ENCODE data around the gene COL24A1. TPM values are rescaled to one million over a fixed set of nuclear protein-coding genes. Genes with fewer than 3 reads are reported as not detected.
"Not testable (repeated sequence)": the region's sequence is repeated elsewhere in the genome, so short reads cannot be mapped to it uniquely, and the experiment has no call there.

The COL24A1 gene
- total RNA-seq, 1 donor from 2014 or later: 3.7 TPM

DNA sequence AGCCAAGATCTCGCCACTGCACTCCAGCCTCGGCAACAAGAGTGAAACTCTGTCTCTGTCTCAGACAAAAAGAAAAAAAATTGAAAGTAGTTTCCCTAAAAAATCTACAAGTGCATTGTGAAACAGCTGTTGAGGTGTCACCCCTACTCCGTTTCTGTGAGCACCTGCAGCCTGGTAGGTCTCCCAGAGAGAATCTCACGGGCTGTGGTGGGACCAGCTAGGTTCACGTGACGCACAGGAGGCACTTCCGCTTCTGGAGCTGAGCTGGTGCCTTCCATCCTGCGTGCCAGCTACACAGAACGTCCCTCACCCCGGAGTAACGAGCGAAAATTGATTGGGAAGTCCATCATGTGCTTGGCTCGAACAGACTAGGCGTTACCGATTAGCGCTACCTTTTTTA, 66.8 kb downstream of the COL24A1 start:
- Histone ChIP-seq H3K9ac (ENCODE audit: low read depth in 1 of 3, low read length in 3 of 3) (no peak overlapping the region), H3K27me3 (ENCODE audit: control insufficient read depth in 3 of 3, insufficient read depth in 3 of 3, low read length in 3 of 3) (no peaks in the 10 kb centered on the region), H3K9me3 (ENCODE audit: control insufficient read depth in 3 of 3, low read length in 3 of 3) (peaks cover 0 to 3% (median 0%) of the 10 kb centered on the region in 3 donors), H3K36me3 (ENCODE audit: control insufficient read depth in 3 of 3, insufficient read depth in 3 of 3, low read length in 3 of 3) (no peaks in the 10 kb centered on the region), H3K4me1 (ENCODE audit: control insufficient read depth in 3 of 3, insufficient read depth in 3 of 3, low read length in 3 of 3) (no peaks in the 10 kb centered on the region), H3K27ac (ENCODE audit: low read depth, low read length) (no peak overlapping the region), H3K4me3 (ENCODE audit: low read length in 3 of 3) (no peak overlapping the region)

DNA sequence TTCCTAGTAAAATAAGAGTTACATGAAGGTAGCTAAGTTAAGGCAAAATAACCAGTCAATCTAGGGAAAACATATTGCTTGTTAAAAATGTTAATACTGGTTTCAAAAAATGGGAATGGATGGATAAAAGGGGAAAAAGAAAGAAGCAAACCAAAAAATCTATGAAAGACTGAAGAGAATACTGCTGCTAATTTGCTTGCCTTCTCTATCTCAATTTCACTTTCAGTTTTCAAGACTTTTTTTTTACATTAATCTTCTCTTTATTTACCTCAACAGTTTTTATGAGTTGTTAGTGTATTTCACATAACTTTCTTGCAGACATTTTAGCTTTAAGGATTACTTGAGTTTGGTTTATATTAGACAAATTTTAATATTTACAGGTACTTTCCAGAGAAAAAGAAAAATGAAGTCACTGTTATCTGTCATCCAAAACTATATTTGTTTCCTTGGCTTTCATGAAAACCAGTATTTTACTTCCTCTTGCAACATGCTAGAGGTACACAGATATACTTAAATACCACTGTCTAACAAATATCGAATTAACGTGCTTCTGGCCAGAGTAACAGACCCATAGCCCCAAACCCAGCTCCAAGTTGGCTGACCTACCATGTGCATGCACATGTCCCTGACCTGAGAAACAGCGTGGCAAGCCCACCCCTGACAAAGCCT, 70.7 kb downstream of the COL24A1 start:
- H3K4me1 ChIP-seq (ENCODE audit: control insufficient read depth in 3 of 3, insufficient read depth in 3 of 3, low read length in 3 of 3): no peaks in the 10 kb centered on the region
- H3K4me3 ChIP-seq (ENCODE audit: low read length in 3 of 3): no peak overlapping the region
- H3K9me3 ChIP-seq (ENCODE audit: control insufficient read depth in 3 of 3, low read length in 3 of 3): no peaks in the 10 kb centered on the region
- no peaks in the 10 kb centered on the region for H3K36me3 ChIP-seq (ENCODE audit: control insufficient read depth in 3 of 3, insufficient read depth in 3 of 3, low read length in 3 of 3)
- H3K27me3 ChIP-seq (ENCODE audit: control insufficient read depth in 3 of 3, insufficient read depth in 3 of 3, low read length in 3 of 3): no peaks in the 10 kb centered on the region
- H3K27ac ChIP-seq (ENCODE audit: low read depth, low read length): no peak overlapping the region
- H3K9ac ChIP-seq (ENCODE audit: low read depth in 1 of 3, low read length in 3 of 3): no peak overlapping the region

DNA sequence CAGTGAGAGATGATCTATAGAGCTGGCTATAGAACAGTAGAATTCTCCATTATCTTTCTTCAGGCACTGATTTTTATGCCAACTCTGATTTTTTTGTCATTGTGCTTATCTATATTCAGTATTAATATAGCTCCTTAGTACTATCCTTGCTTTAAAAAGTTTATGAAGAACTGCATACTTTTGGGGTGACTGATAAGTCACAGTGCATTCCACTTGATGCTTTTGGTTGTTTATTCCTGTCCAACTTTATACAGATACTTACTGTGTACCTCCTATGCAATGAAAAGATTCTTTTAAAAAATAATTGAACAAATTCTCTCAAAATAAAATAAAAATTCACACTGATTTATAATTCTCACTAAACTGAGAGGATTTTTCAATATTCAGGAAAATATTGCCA, 71.6 kb downstream of the COL24A1 start:
- Histone ChIP-seq H3K9me3 (ENCODE audit: control insufficient read depth in 3 of 3, low read length in 3 of 3) (no peaks in the 10 kb centered on the region), H3K27me3 (ENCODE audit: control insufficient read depth in 3 of 3, insufficient read depth in 3 of 3, low read length in 3 of 3) (no peaks in the 10 kb centered on the region), H3K9ac (ENCODE audit: low read depth in 1 of 3, low read length in 3 of 3) (no peak overlapping the region), H3K36me3 (ENCODE audit: control insufficient read depth in 3 of 3, insufficient read depth in 3 of 3, low read length in 3 of 3) (no peaks in the 10 kb centered on the region), H3K27ac (ENCODE audit: low read depth, low read length) (no peak overlapping the region), H3K4me1 (ENCODE audit: control insufficient read depth in 3 of 3, insufficient read depth in 3 of 3, low read length in 3 of 3) (no peaks in the 10 kb centered on the region), H3K4me3 (ENCODE audit: low read length in 3 of 3) (no peak overlapping the region)

DNA sequence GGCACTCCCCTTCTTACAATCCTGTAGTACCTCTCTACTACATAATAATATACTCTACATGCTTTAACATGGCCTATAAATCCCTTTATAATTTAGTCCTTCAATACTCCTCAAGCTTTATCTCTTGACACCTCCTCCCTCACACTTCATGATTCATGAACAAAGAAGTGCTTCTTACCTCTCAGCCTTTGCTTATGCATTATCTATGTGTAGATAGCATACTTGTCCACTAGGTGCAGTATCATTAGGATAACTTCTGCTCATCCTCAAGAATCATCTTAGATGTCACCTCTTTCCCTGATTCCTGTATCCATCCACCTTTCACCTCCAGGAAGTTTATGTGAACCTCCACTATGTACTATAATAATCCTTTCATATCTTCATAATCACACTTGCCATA, 74.4 kb downstream of the COL24A1 start:
- H3K27ac ChIP-seq (ENCODE audit: low read depth, low read length): no peak overlapping the region
- no peaks in the 10 kb centered on the region for H3K27me3 ChIP-seq (ENCODE audit: control insufficient read depth in 3 of 3, insufficient read depth in 3 of 3, low read length in 3 of 3)
- no peaks in the 10 kb centered on the region for H3K4me1 ChIP-seq (ENCODE audit: control insufficient read depth in 3 of 3, insufficient read depth in 3 of 3, low read length in 3 of 3)
- no peaks in the 10 kb centered on the region for H3K9me3 ChIP-seq (ENCODE audit: control insufficient read depth in 3 of 3, low read length in 3 of 3)
- H3K9ac ChIP-seq (ENCODE audit: low read depth in 1 of 3, low read length in 3 of 3): no peak overlapping the region
- H3K36me3 ChIP-seq (ENCODE audit: control insufficient read depth in 3 of 3, insufficient read depth in 3 of 3, low read length in 3 of 3): no peaks in the 10 kb centered on the region
- no peak overlapping the region for H3K4me3 ChIP-seq (ENCODE audit: low read length in 3 of 3)

DNA sequence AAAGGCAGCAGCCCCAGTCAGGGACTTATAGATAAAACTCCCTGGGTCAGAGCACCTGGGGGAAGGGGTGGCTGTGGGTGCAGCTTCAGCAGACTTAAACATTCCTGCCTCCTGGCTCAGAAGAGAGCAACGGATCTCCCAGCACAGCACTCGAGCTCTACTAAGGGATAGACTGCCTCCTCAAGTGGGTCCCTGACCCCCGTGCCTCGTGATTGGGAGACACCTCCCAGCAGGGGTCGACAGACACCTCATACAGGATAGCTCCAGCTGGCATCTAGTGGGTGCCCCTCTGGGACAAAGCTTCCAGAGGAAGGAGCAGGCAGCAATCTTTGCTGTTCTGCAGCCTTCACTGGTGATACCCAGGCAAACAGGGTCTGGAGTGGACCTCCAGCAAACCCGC, 84.1 kb downstream of the COL24A1 start:
- not testable (repeated sequence) for H3K36me3 ChIP-seq (ENCODE audit: control insufficient read depth in 3 of 3, insufficient read depth in 3 of 3, low read length in 3 of 3); H3K9ac ChIP-seq (ENCODE audit: low read depth in 1 of 3, low read length in 3 of 3); H3K9me3 ChIP-seq (ENCODE audit: control insufficient read depth in 3 of 3, low read length in 3 of 3); H3K4me3 ChIP-seq (ENCODE audit: low read length in 3 of 3); H3K27me3 ChIP-seq (ENCODE audit: control insufficient read depth in 3 of 3, insufficient read depth in 3 of 3, low read length in 3 of 3); H3K4me1 ChIP-seq (ENCODE audit: control insufficient read depth in 3 of 3, insufficient read depth in 3 of 3, low read length in 3 of 3); H3K27ac ChIP-seq (ENCODE audit: low read depth, low read length)

DNA sequence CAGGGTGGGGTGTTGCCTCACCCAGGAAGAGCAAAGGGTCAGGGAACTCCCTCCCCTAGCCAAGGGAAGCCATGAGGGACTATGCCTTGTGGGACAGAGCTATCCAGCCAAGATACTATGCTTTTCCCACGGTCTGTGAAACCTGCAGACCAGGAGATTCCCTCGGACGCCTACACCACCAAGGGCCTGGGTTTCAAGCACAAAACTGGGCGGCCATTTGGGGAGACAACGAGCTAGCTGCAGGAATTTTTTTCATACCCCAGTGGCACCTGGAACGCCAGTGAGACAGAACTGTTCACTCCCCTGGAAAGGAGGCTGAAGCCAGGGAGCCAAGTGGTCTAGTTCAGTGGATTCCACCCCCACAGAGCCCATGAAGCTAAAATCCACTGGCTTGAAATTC, 84.7 kb downstream of the COL24A1 start:
- H3K4me3 ChIP-seq (ENCODE audit: low read length in 3 of 3); H3K27me3 ChIP-seq (ENCODE audit: control insufficient read depth in 3 of 3, insufficient read depth in 3 of 3, low read length in 3 of 3); H3K36me3 ChIP-seq (ENCODE audit: control insufficient read depth in 3 of 3, insufficient read depth in 3 of 3, low read length in 3 of 3); H3K9me3 ChIP-seq (ENCODE audit: control insufficient read depth in 3 of 3, low read length in 3 of 3); H3K9ac ChIP-seq (ENCODE audit: low read depth in 1 of 3, low read length in 3 of 3); H3K27ac ChIP-seq (ENCODE audit: low read depth, low read length); H3K4me1 ChIP-seq (ENCODE audit: control insufficient read depth in 3 of 3, insufficient read depth in 3 of 3, low read length in 3 of 3): not testable (repeated sequence)

DNA sequence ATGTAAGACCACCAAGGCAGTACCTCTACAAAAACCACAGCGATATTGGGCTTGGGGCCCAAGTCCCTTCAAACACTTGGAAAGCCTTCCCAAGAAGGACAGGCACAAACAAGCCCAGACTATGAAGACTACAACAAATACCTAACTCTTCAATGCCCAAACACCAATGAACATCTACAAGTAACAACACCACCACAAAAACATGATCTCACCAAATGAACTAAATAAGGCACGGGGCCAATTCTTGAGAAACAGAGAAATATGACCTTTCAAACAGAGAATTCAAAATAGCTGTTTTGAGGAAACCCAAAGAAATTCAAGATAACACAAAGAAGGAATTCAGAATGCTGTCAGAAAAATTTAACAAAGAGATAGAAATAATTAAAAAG, 86.8 kb downstream of the COL24A1 start:
- Histone ChIP-seq H3K36me3 (ENCODE audit: control insufficient read depth in 3 of 3, insufficient read depth in 3 of 3, low read length in 3 of 3) (no peaks in the 10 kb centered on the region), H3K9ac (ENCODE audit: low read depth in 1 of 3, low read length in 3 of 3) (no peak overlapping the region), H3K27me3 (ENCODE audit: control insufficient read depth in 3 of 3, insufficient read depth in 3 of 3, low read length in 3 of 3) (no peaks in the 10 kb centered on the region), H3K4me3 (ENCODE audit: low read length in 3 of 3) (no peak overlapping the region), H3K9me3 (ENCODE audit: control insufficient read depth in 3 of 3, low read length in 3 of 3) (no peaks in the 10 kb centered on the region), H3K4me1 (ENCODE audit: control insufficient read depth in 3 of 3, insufficient read depth in 3 of 3, low read length in 3 of 3) (peaks cover 0 to 7% (median 6%) of the 10 kb centered on the region in 3 donors), H3K27ac (ENCODE audit: low read depth, low read length) (no peak overlapping the region)

DNA sequence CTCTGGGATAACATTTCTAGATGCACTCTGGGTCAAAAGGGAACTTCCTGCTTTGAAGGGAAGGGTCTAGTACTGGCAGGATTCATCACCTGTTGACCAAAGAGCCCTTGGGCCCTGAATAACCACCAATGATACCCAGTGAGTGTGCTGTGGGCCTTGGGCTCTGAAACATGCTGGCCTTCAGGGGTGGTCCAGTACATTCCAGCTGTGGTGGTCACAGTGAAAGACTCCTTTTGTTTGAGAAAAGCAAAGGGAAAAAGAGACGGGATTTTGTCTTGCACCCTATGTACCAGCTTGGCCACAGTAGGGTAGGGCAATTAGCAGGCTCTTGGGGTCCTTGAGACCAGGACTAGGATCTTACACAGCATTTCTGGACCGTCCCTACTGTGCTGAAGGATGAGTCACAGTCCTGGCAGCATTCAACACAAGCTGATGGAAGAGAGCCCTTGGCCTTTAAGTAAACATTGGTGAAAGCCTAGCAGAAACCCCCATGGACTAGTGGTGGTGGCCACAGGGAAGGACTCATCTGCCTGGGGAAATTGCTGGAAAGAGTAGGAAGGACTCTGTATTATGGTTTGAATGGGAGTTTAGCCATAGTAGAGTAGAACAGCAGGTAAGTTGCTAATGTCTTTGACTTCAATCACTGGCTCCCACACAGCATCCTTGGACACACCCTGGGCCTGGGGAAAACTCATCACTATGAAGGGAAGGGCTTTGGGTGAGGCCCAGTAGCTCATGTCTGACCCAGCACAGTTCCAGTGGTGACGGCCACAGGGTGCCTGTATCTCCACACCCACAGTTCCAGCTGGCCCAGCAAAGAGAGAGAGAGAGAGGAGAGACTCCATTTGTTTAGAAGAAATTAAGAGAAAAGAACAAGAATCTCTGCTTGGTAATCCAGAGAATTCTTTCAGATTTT, 87.5 kb downstream of the COL24A1 start:
- H3K4me1 ChIP-seq (ENCODE audit: control insufficient read depth in 3 of 3, insufficient read depth in 3 of 3, low read length in 3 of 3): peaks cover 0 to 7% (median 6%) of the 10 kb centered on the region in 3 donors
- no peak overlapping the region for H3K9ac ChIP-seq (ENCODE audit: low read depth in 1 of 3, low read length in 3 of 3)
- no peaks in the 10 kb centered on the region for H3K27me3 ChIP-seq (ENCODE audit: control insufficient read depth in 3 of 3, insufficient read depth in 3 of 3, low read length in 3 of 3)
- no peak overlapping the region for H3K4me3 ChIP-seq (ENCODE audit: low read length in 3 of 3)
- no peaks in the 10 kb centered on the region for H3K9me3 ChIP-seq (ENCODE audit: control insufficient read depth in 3 of 3, low read length in 3 of 3)
- no peaks in the 10 kb centered on the region for H3K36me3 ChIP-seq (ENCODE audit: control insufficient read depth in 3 of 3, insufficient read depth in 3 of 3, low read length in 3 of 3)
- no peak overlapping the region for H3K27ac ChIP-seq (ENCODE audit: low read depth, low read length)

DNA sequence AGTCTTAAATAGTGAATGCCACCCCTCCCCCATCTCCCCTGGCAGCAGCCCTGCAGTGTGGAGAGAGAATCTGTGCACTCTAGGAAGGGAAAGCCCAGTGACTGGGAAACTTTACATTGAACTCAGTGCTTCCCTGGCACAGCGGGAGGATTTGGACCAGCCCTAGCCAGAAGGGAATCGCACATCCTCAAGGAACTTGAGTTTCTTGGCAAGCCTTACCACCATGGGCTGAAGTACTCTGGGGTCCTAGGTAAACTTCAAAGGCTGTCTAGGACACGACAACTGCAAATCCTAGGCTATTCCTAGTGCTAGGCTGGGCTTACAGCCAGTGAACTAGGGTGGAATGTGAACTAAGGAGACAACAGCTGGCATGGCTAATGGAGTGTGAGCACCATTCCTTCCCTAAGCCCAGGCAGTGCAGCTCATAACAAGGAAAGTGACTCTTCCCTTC, 88.3 kb downstream of the COL24A1 start:
- Histone ChIP-seq H3K36me3 (ENCODE audit: control insufficient read depth in 3 of 3, insufficient read depth in 3 of 3, low read length in 3 of 3) (no peaks in the 10 kb centered on the region), H3K9ac (ENCODE audit: low read depth in 1 of 3, low read length in 3 of 3) (no peak overlapping the region), H3K27ac (ENCODE audit: low read depth, low read length) (no peak overlapping the region), H3K4me3 (ENCODE audit: low read length in 3 of 3) (no peak overlapping the region), H3K4me1 (ENCODE audit: control insufficient read depth in 3 of 3, insufficient read depth in 3 of 3, low read length in 3 of 3) (peaks cover 0 to 7% (median 6%) of the 10 kb centered on the region in 3 donors), H3K27me3 (ENCODE audit: control insufficient read depth in 3 of 3, insufficient read depth in 3 of 3, low read length in 3 of 3) (no peaks in the 10 kb centered on the region), H3K9me3 (ENCODE audit: control insufficient read depth in 3 of 3, low read length in 3 of 3) (no peaks in the 10 kb centered on the region)

DNA sequence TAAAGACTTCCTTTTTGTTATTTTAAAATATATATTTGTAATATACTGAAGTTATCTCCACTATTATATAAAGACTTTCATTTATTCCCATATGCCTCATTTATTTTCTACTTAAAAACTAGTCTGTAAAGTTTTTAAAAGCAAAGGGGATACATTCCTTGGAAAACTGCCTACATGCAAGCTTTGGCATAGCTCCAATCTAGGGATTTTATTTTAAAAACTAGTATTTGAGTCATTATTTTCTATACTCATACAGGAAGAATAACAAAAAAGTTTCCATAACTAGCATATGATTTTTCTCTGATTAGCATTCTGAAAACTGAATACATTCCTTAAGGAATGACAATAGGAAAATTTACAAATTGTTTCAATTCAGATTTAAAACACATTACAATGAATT, 88.9 kb downstream of the COL24A1 start:
- H3K4me1 ChIP-seq (ENCODE audit: control insufficient read depth in 3 of 3, insufficient read depth in 3 of 3, low read length in 3 of 3): peaks cover 0 to 7% (median 6%) of the 10 kb centered on the region in 3 donors
- H3K27me3 ChIP-seq (ENCODE audit: control insufficient read depth in 3 of 3, insufficient read depth in 3 of 3, low read length in 3 of 3): no peaks in the 10 kb centered on the region
- no peak overlapping the region for H3K27ac ChIP-seq (ENCODE audit: low read depth, low read length)
- no peaks in the 10 kb centered on the region for H3K36me3 ChIP-seq (ENCODE audit: control insufficient read depth in 3 of 3, insufficient read depth in 3 of 3, low read length in 3 of 3)
- no peak overlapping the region for H3K9ac ChIP-seq (ENCODE audit: low read depth in 1 of 3, low read length in 3 of 3)
- no peak overlapping the region for H3K4me3 ChIP-seq (ENCODE audit: low read length in 3 of 3)
- no peaks in the 10 kb centered on the region for H3K9me3 ChIP-seq (ENCODE audit: control insufficient read depth in 3 of 3, low read length in 3 of 3)
